DOHH2 (cell line): ENCODE results near the gene INPP5B.
A peak's percentile ranks its signal among the peaks of the same experiment; 100 is the strongest.
"Not testable (repeated sequence)": the region's sequence is repeated elsewhere in the genome, so short reads cannot be mapped to it uniquely, and the experiment has no call there.

Experiments used
- H3F3A ChIP-seq: fragments of 200-600 bp; sonication (generic), shearing (Covaris generic); 2 replicates; pipeline ENCODE4 v1.6.0; 2016; ENCODE audit warnings: antibody characterized with exemption, mild to moderate bottlenecking; ENCODE audit not compliant: control insufficient read depth, insufficient read depth
- H3K27ac ChIP-seq: fragments of 200-600 bp; sonication (generic); 2 replicates; pipeline ENCODE4 v1.5.1; 2014; ENCODE audit warnings: low read depth, mild to moderate bottlenecking, low read length, moderate library complexity
- H3K27me3 ChIP-seq: fragments of 200-600 bp; sonication (generic); 2 replicates; pipeline ENCODE4 v1.6.1; 2014; ENCODE audit warnings: mild to moderate bottlenecking, low read length, mixed read lengths; ENCODE audit not compliant: control insufficient read depth
- H3K36me3 ChIP-seq: fragments of 200-600 bp; sonication (generic); 2 replicates; pipeline ENCODE4 v1.6.1; 2014; ENCODE audit warnings: mild to moderate bottlenecking, low read length, moderate library complexity, mixed read lengths; ENCODE audit not compliant: control insufficient read depth
- H3K4me1 ChIP-seq: fragments of 200-600 bp; sonication (generic); 2 replicates; pipeline ENCODE4 v1.6.1; 2014; ENCODE audit warnings: mild to moderate bottlenecking, low read length, mixed read lengths; ENCODE audit not compliant: control insufficient read depth
- H3K4me2 ChIP-seq: fragments of 200-600 bp; sonication (generic); 2 replicates; pipeline ENCODE4 v1.6.0; 2014; ENCODE audit warnings: mild to moderate bottlenecking, low read length, moderate library complexity
- H3K4me3 ChIP-seq: fragments of 200-600 bp; sonication (generic); 2 replicates; pipeline ENCODE4 v1.5.1; 2014; ENCODE audit warnings: mild to moderate bottlenecking, low read length, mixed read lengths
- H3K79me2 ChIP-seq: fragments of 200-600 bp; sonication (generic); 2 replicates; pipeline ENCODE4 v1.6.1; 2014; ENCODE audit warnings: mild to moderate bottlenecking, low read length, mixed read lengths; ENCODE audit not compliant: control insufficient read depth
- H3K9me2 ChIP-seq: fragments of 200-600 bp; sonication (generic); replicated peaks from 2 replicates; pipeline ENCODE4 v1.6.1; 2014; ENCODE audit warnings: mild to moderate bottlenecking, low read length, mixed read lengths; ENCODE audit not compliant: control insufficient read depth
- H3K9me3 ChIP-seq: fragments of 200-600 bp; sonication (generic); 2 replicates; pipeline ENCODE4 v1.6.1; 2014; ENCODE audit warnings: antibody characterized with exemption, low read length, mixed read lengths; ENCODE audit not compliant: control insufficient read depth, insufficient read depth
- H4K20me1 ChIP-seq: fragments of 200-600 bp; sonication (generic); 2 replicates; pipeline ENCODE4 v1.6.0; 2014; ENCODE audit warnings: low read depth, mild to moderate bottlenecking, antibody characterized with exemption, low read length, moderate library complexity; ENCODE audit not compliant: control insufficient read depth, insufficient read depth
- EZH2phosphoT487 ChIP-seq: fragments of 200-600 bp; sonication (generic); IDR thresholded peaks from 2 replicates; pipeline ENCODE4 v1.6.1; 2017; ENCODE audit warnings: borderline replicate concordance, mild to moderate bottlenecking, antibody characterized with exemption, low read length, moderate library complexity, mixed read lengths
- TF ChIP-seq, protein P1 (sequence below): fragments of 200-600 bp; sonication (generic); IDR thresholded peaks from one replicate; pipeline ENCODE4 v1.5.1; 2014; ENCODE audit warnings: antibody characterized with exemption, mild to moderate bottlenecking, low read depth, low read length; ENCODE audit not compliant: poor library complexity, severe bottlenecking

Gene INPP5B

GRCh38 chr1:37987679-37988078, 40.8 kb upstream of the INPP5B start:
- Histone ChIP-seq H3K36me3 (peaks cover 59% of the 10 kb centered on the region), H3K27me3 (no peaks in the 10 kb centered on the region), H3K4me3 (no peak overlapping the region), H3K79me2 (peaks cover 31% of the 10 kb centered on the region), H3K4me2 (peak overlapping the region; percentile 82), H3F3A (peaks cover 11% of the 10 kb centered on the region; the same call in 1 of the 2 replicates), H3K9me3 (no peaks in the 10 kb centered on the region), H3K9me2 (no peaks in the 10 kb centered on the region), H3K4me1 (peaks cover 13% of the 10 kb centered on the region), H4K20me1 (no peaks in the 10 kb centered on the region), H3K27ac (no peak overlapping the region)
- no peak for TF ChIP-seq EZH2phosphoT487
- TF ChIP-seq, protein P1, sequence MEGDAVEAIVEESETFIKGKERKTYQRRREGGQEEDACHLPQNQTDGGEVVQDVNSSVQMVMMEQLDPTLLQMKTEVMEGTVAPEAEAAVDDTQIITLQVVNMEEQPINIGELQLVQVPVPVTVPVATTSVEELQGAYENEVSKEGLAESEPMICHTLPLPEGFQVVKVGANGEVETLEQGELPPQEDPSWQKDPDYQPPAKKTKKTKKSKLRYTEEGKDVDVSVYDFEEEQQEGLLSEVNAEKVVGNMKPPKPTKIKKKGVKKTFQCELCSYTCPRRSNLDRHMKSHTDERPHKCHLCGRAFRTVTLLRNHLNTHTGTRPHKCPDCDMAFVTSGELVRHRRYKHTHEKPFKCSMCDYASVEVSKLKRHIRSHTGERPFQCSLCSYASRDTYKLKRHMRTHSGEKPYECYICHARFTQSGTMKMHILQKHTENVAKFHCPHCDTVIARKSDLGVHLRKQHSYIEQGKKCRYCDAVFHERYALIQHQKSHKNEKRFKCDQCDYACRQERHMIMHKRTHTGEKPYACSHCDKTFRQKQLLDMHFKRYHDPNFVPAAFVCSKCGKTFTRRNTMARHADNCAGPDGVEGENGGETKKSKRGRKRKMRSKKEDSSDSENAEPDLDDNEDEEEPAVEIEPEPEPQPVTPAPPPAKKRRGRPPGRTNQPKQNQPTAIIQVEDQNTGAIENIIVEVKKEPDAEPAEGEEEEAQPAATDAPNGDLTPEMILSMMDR: no peak

DNA sequence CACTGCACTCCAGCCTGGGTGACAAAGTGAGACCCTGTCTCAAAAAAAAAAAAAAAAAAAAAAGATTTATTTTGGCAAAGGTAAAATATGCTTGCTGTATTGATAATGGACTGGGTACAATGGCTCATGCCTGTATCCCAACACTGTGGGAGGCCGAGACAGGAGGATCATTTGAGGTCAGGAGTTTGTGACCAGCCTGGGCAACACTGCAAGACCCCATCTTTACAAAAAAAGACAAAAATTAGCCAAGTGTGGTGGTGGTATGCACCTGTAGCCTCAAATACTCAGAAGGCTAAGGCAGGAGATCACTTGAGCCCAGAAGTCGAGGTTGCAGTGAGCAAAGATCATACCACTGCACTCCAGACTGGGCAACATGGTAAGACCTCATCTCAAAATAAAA, 36.7 kb upstream of the INPP5B start:
- Histone ChIP-seq H3K27ac (no peak overlapping the region), H3K36me3 (peaks cover 93% of the 10 kb centered on the region), H4K20me1 (no peaks in the 10 kb centered on the region), H3K79me2 (peaks cover 18% of the 10 kb centered on the region), H3F3A (no peaks in the 10 kb centered on the region; the same call in 1 of the 2 replicates), H3K27me3 (no peaks in the 10 kb centered on the region), H3K9me3 (no peaks in the 10 kb centered on the region), H3K9me2 (no peaks in the 10 kb centered on the region), H3K4me3 (no peak overlapping the region), H3K4me2 (no peak overlapping the region), H3K4me1 (peaks cover 7% of the 10 kb centered on the region)
- TF ChIP-seq, protein P1: no peak
- no peak for TF ChIP-seq EZH2phosphoT487

DNA sequence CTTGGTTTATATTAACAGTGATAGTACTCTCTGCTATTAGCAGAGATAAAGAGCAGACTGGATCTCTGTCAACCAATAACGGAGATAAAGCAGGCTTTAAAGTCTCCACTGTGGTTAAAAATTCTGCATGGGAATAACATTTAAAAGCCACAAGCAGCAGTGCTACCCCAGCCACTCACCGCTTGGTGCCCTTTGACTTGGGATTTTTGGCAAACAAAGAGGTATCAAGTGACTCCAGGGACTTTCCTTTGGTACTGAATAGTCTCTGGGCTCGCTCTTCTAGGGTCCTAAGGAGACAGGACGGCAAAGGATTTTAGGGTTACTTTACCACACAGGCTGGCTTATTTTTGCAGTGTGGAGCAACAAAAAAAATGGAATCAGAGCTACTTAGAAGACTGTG, 31.7 kb upstream of the INPP5B start:
- Histone ChIP-seq H3K27me3 (no peaks in the 10 kb centered on the region), H3K9me3 (no peaks in the 10 kb centered on the region), H4K20me1 (no peaks in the 10 kb centered on the region), H3K4me1 (no peaks in the 10 kb centered on the region), H3K4me2 (no peak overlapping the region), H3K79me2 (peaks cover 9% of the 10 kb centered on the region), H3K9me2 (no peaks in the 10 kb centered on the region), H3K4me3 (no peak overlapping the region), H3K27ac (no peak overlapping the region), H3F3A (no peaks in the 10 kb centered on the region), H3K36me3 (peaks cover 91% of the 10 kb centered on the region)
- TF ChIP-seq, protein P1: no peak
- no peak for TF ChIP-seq EZH2phosphoT487

GRCh38 chr1:37975083-37975482, 28.2 kb upstream of the INPP5B start:
- H3K36me3 ChIP-seq: peaks cover 71% of the 10 kb centered on the region
- H3K4me3 ChIP-seq, H3K27ac ChIP-seq, H3K9me3 ChIP-seq, H4K20me1 ChIP-seq, H3K27me3 ChIP-seq, H3F3A ChIP-seq, H3K9me2 ChIP-seq, H3K4me1 ChIP-seq, H3K4me2 ChIP-seq: not testable (repeated sequence)
- H3K79me2 ChIP-seq: peaks cover 15% of the 10 kb centered on the region
- TF ChIP-seq, protein P1: peak; percentile 49
